Smooth muscle cell (in vitro differentiated cells): ENCODE results near the gene POLE2. TPM values are rescaled to one million over a fixed set of nuclear protein-coding genes. Genes with fewer than 3 reads are reported as not detected.
"Not testable (repeated sequence)": the region's sequence is repeated elsewhere in the genome, so short reads cannot be mapped to it uniquely, and the experiment has no call there.

Source experiments
- DNase-seq: peaks from one replicate; lab custom pipeline; 2025; ENCODE audit not compliant: unreplicated experiment; lab: John Stamatoyannopoulos, UW
- H2AFZ ChIP-seq: fragments of 200-600 bp; sonication (generic); 2 replicates; pipeline ENCODE4 v1.6.0; 2016; ENCODE audit warnings: antibody characterized with exemption, low read depth, mild to moderate bottlenecking
- H3F3A ChIP-seq: fragments of 200-600 bp; sonication (generic); 2 replicates; pipeline ENCODE4 v1.6.0; 2017; ENCODE audit warnings: antibody characterized with exemption, low read depth
- H3K27ac ChIP-seq: fragments of 200-600 bp; sonication (generic); 2 replicates; pipeline ENCODE4 v1.5.1; 2016; ENCODE audit warnings: low read depth, mild to moderate bottlenecking
- H3K27me3 ChIP-seq: fragments of 200-600 bp; sonication (generic); 2 replicates; pipeline ENCODE4 v1.6.1; 2016; ENCODE audit warnings: low read depth, mild to moderate bottlenecking
- H3K36me3 ChIP-seq: fragments of 200-600 bp; sonication (generic); 2 replicates; pipeline ENCODE4 v1.5.1; 2016; ENCODE audit warnings: low read depth
- H3K4me1 ChIP-seq: fragments of 200-600 bp; sonication (generic); 2 replicates; pipeline ENCODE4 v1.5.1; 2016; ENCODE audit warnings: low read depth
- H3K4me2 ChIP-seq: fragments of 200-600 bp; sonication (generic); 2 replicates; pipeline ENCODE4 v1.6.0; 2016; ENCODE audit warnings: mild to moderate bottlenecking
- H3K4me3 ChIP-seq: fragments of 200-600 bp; sonication (generic); 2 replicates; pipeline ENCODE4 v1.5.1; 2016; ENCODE audit warnings: mild to moderate bottlenecking
- H3K79me2 ChIP-seq: fragments of 200-600 bp; sonication (generic); 2 replicates; pipeline ENCODE4 v1.6.0; 2016; ENCODE audit warnings: low read depth, mild to moderate bottlenecking
- H3K9ac ChIP-seq: fragments of 200-600 bp; sonication (generic); 2 replicates; pipeline ENCODE4 v1.6.0; 2016; ENCODE audit warnings: low read depth
- H3K9me3 ChIP-seq: fragments of 200-600 bp; sonication (generic); replicated peaks from 2 replicates; pipeline ENCODE4 v1.5.1; 2016; ENCODE audit warnings: low read depth
- H4K20me1 ChIP-seq: fragments of 200-600 bp; sonication (generic); 2 replicates; pipeline ENCODE4 v1.6.0; 2016; ENCODE audit warnings: low read depth
- WGBS: methylation state at CpG from one replicate; pipeline ENCODE4 v1.1.7; 2016; ENCODE audit warnings: low lambda C conversion rate; 5-methylcytosine and 5-hydroxymethylcytosine counted together
- polyA plus RNA-seq: library from polyadenylated mRNA; unstranded; fragments of >200 nt; fragmentation: Nextera tagmentation; extraction: Ambion mirVana; gene quantifications from 2 replicates; pipeline ENCODE4 v1.2.1, GENCODE V29; 2016
- total RNA-seq: library from RNA; depleted of rRNA; stranded (reverse); fragments of >200 nt; gene quantifications from 2 replicates; pipeline ENCODE4 v1.2.3, GENCODE V29; 2014
- TF ChIP-seq, protein P1 (sequence below): fragments of 200-600 bp; sonication (generic); IDR thresholded peaks from 2 replicates; pipeline ENCODE4 v1.5.1; 2017; ENCODE audit warnings: borderline replicate concordance, mild to moderate bottlenecking, antibody characterized with exemption; ENCODE audit not compliant: insufficient read depth, poor library complexity, severe bottlenecking

Gene POLE2
- total and polyA plus RNA-seq, 2 experiments from 2014 or later: 7.5 to 9.6 TPM

DNA sequence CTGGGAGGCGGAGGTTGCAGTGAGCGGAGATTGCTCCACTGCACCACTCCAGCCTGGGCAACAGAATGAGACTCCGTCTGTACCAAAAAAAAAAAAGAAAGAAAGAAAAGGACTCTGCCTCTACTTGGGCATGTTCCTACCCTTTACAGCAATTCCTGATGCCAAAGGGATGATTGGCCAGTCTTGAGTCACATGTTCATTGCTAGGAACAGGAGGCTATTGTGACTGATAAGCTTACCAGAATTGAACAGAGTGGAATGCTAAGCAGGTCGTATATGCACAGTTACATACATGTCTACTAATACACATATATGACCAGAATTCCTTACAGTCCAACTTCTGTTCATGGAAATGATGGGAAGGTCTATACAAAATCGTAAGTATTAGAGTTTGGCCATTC lies 39.2 kb upstream of the POLE2 start:
- TF ChIP-seq, protein P1, sequence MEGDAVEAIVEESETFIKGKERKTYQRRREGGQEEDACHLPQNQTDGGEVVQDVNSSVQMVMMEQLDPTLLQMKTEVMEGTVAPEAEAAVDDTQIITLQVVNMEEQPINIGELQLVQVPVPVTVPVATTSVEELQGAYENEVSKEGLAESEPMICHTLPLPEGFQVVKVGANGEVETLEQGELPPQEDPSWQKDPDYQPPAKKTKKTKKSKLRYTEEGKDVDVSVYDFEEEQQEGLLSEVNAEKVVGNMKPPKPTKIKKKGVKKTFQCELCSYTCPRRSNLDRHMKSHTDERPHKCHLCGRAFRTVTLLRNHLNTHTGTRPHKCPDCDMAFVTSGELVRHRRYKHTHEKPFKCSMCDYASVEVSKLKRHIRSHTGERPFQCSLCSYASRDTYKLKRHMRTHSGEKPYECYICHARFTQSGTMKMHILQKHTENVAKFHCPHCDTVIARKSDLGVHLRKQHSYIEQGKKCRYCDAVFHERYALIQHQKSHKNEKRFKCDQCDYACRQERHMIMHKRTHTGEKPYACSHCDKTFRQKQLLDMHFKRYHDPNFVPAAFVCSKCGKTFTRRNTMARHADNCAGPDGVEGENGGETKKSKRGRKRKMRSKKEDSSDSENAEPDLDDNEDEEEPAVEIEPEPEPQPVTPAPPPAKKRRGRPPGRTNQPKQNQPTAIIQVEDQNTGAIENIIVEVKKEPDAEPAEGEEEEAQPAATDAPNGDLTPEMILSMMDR: no peak
- Histone ChIP-seq H3K36me3 (peaks cover 9% of the 10 kb centered on the region), H3K4me3 (no peak overlapping the region), H3K9me3 (no peaks in the 10 kb centered on the region), H3K9ac (no peak overlapping the region), H3K79me2 (no peaks in the 10 kb centered on the region), H3F3A (no peaks in the 10 kb centered on the region), H2AFZ (no peak overlapping the region), H3K4me2 (no peak overlapping the region), H3K4me1 (no peaks in the 10 kb centered on the region), H4K20me1 (no peaks in the 10 kb centered on the region), H3K27me3 (no peaks in the 10 kb centered on the region), H3K27ac (no peak overlapping the region)
- no peak for DNase-seq
- WGBS: 94% methylated on average over 5 of the region's 5 CpGs

DNA sequence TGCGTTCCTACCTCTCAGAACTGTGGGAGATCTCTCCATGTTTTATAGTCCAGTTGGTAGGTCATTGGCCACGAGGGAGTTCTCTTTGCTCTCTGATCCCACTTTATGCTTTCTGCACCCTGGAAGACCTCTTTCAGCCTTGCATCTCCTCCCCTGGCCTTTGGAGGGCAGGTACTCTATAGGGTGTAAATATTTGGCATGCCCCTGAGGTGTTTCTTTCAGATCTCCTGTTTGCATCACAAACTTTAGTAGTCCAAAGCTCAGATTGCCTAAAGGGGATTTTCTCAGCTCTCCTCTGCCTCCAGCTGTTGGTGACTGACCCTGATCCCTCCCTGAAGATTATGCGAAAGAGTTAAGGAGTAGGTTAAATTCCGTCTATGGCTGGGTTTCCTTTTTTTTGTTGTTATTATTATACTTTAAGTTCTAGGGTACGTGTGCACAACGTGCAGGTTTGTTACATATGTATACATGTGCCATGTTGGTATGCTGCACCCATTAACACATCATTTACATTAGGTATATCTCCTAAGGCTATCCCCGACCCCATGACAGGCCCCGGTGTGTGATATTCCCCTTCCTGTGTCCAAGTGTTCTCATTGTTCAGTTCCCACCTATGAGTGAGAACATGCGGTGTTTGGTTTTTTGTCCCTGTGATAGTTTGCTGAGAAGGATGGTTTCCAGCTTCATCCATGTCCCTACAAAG lies 33.9 kb upstream of the POLE2 start:
- not testable (repeated sequence) for H3K27me3 ChIP-seq, H3K9ac ChIP-seq, H3K27ac ChIP-seq, DNase-seq, H3F3A ChIP-seq, H3K4me2 ChIP-seq, H3K9me3 ChIP-seq, H3K4me3 ChIP-seq, H3K79me2 ChIP-seq, H4K20me1 ChIP-seq, H2AFZ ChIP-seq, H3K4me1 ChIP-seq
- H3K36me3 ChIP-seq: peaks cover 15% of the 10 kb centered on the region
- WGBS: 76% methylated on average over 9 of the region's 9 CpGs

DNA sequence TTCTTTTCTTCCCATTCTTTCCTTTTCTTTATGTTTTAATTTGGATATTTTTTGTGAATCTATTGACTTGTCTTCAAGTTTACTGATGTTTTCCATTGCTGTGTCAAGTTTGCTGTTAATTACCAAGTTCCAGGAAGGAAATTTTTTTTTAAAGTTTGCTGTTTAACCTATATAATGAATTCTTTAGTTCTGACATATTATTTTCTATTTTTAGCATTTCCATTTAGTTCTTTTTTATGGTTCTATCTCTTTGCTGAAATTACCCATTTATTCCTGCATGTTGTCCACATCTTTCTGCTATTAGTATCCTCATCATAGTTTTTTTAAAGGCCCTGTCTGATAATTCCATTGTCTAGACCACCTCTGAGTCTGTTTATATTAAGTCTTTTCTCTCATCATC lies 32.7 kb upstream of the POLE2 start:
- Histone ChIP-seq H3F3A (no peaks in the 10 kb centered on the region), H3K36me3 (peaks cover 15% of the 10 kb centered on the region), H3K79me2 (no peaks in the 10 kb centered on the region), H3K4me2 (no peak overlapping the region), H3K27ac (no peak overlapping the region), H3K27me3 (no peaks in the 10 kb centered on the region), H3K4me1 (no peaks in the 10 kb centered on the region), H2AFZ (no peak overlapping the region), H3K9ac (no peak overlapping the region), H3K9me3 (no peaks in the 10 kb centered on the region), H4K20me1 (no peaks in the 10 kb centered on the region), H3K4me3 (no peak overlapping the region)
- TF ChIP-seq, protein P1: no peak
- DNase-seq: no peak

DNA sequence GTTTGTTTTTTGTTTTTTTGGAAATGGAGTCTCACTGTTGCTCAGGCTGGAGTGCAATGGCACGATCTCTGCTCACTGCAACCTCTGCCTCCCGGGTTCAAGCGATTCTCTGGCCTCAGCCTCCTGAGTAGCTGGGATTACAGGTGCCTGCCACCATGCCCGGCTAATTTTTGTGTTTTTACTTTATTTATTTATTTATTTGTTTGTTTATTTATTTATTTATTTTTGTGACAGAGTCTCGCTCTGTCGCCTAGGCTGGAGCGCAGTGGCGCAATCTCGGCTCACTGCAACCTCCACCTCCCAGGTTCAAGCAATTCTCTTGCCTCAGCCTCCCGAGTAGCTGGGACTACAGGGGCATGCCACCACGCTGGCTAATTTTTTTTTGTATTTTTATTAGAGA lies 23.0 kb upstream of the POLE2 start:
- not testable (repeated sequence) for H3K4me2 ChIP-seq, H3K27ac ChIP-seq, H3K79me2 ChIP-seq, H3K36me3 ChIP-seq, H3K27me3 ChIP-seq, DNase-seq, H4K20me1 ChIP-seq, H3K4me1 ChIP-seq, H3K9ac ChIP-seq, H3K4me3 ChIP-seq, H3K9me3 ChIP-seq, H2AFZ ChIP-seq, H3F3A ChIP-seq
- WGBS: 95% methylated on average over 11 of the region's 11 CpGs

DNA sequence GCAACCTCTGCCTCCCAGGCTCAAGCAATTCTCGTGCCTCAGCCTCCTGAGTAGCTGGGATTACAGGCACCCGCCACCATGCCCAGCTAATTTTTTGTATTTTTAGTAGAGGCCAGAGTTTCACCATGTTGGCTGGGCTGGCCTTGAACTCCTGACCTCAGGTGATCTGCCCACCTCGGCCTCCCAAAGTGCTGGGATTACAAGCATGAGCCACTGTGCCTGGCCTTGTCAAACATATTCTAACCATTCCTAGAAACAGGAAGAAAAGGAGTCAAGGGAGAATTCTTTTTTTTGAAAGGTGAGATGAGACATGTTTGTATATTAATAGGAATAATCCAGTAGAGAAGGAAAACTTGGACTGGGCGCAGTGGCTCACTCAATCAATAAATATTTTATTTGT lies 16.5 kb upstream of the POLE2 start:
- H3K9ac ChIP-seq, H3K27ac ChIP-seq, H4K20me1 ChIP-seq, H3K4me3 ChIP-seq, H3K27me3 ChIP-seq, H3K9me3 ChIP-seq, H3K4me1 ChIP-seq, H3K4me2 ChIP-seq, H3K79me2 ChIP-seq, H3F3A ChIP-seq, H3K36me3 ChIP-seq, H2AFZ ChIP-seq, DNase-seq: not testable (repeated sequence)
- WGBS: 87% methylated on average over 3 of the region's 4 CpGs
